Measurements from ENCODE around the gene RPL14. TPM values are rescaled to one million over a fixed set of nuclear protein-coding genes. Genes with fewer than 3 reads are reported as not detected.

Gene RPL14
- total and polyA plus RNA-seq, 2 of the 13 experiments (the other 11 are each of a cell fraction or from before 2014, with no cell fraction given): 502 to 1,291 TPM

GRCh38 chr3:40505599-40506462 is 48.7 kb downstream of the RPL14 start, which contains the start of gene ZNF620 (continued):
- no peak for TF ChIP-seq PAXIP1 (CRISPR knock-in tag; conservative IDR thresholded peaks at IDR 0.05)
- no peak for TF ChIP-seq TMF1 (CRISPR knock-in tag; IDR thresholded peaks at IDR 0.05; ENCODE audit: low read depth)
- TF ChIP-seq CC2D1A (CRISPR knock-in tag; IDR thresholded peaks at IDR 0.05): no peak
- no peak for TF ChIP-seq SIX4 (CRISPR knock-in tag; IDR thresholded peaks at IDR 0.05)
- TF ChIP-seq, protein P1, sequence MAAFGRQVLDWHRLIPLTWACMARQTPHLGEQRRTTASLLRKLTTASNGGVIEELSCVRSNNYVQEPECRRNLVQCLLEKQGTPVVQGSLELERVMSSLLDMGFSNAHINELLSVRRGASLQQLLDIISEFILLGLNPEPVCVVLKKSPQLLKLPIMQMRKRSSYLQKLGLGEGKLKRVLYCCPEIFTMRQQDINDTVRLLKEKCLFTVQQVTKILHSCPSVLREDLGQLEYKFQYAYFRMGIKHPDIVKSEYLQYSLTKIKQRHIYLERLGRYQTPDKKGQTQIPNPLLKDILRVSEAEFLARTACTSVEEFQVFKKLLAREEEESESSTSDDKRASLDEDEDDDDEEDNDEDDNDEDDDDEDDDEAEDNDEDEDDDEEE (CRISPR knock-in tag; IDR thresholded peaks at IDR 0.05): no peak
- TF ChIP-seq ZNF605 (CRISPR knock-in tag; IDR thresholded peaks at IDR 0.05): peak; percentile 62; the same call in 1 of the 2 replicates
- peak; percentile 76 for TF ChIP-seq SALL2 (CRISPR knock-in tag; IDR thresholded peaks at IDR 0.05)
- TF ChIP-seq THRA (CRISPR knock-in tag; IDR thresholded peaks at IDR 0.05; ENCODE audit: borderline replicate concordance): 0 out of 2 replicates have a peak, but pooled peaks have one; percentile 36
- peak; percentile 31; the same call in 1 of the 2 replicates for TF ChIP-seq ZNF563 (CRISPR knock-in tag; IDR thresholded peaks at IDR 0.05)
- no peak for TF ChIP-seq HOXA7 (CRISPR knock-in tag; IDR thresholded peaks at IDR 0.05)
- no peak for TF ChIP-seq ZFP36L2 (CRISPR knock-in tag; IDR thresholded peaks at IDR 0.05)
- peak; percentile 65; the same call in 1 of the 2 replicates for TF ChIP-seq ZNF772 (CRISPR knock-in tag; IDR thresholded peaks at IDR 0.05)
- no peak for TF ChIP-seq ZFP1 (CRISPR knock-in tag; IDR thresholded peaks at IDR 0.05)
- no peak for TF ChIP-seq PCBP1 (IDR thresholded peaks at IDR 0.05; ENCODE audit: borderline replicate concordance, low read depth, low read length)
- TF ChIP-seq YEATS4 (CRISPR knock-in tag; IDR thresholded peaks at IDR 0.05; ENCODE audit: borderline replicate concordance): peak; percentile 59
- 0 out of 2 replicates have a peak, but pooled peaks have one; percentile 73 for TF ChIP-seq ZNF510 (CRISPR knock-in tag; IDR thresholded peaks at IDR 0.05; ENCODE audit: low read depth)
- TF ChIP-seq MATR3 (CRISPR knock-in tag; IDR thresholded peaks at IDR 0.05): no peak
- no peak for TF ChIP-seq HNRNPH1 (optimal IDR thresholded peaks at IDR 0.05; ENCODE audit: low read depth, low read length)
- peak; percentile 89 for TF ChIP-seq ZFP91 (CRISPR knock-in tag; IDR thresholded peaks at IDR 0.05; ENCODE audit: borderline replicate concordance)
- TF ChIP-seq CAMTA2 (CRISPR knock-in tag; IDR thresholded peaks at IDR 0.05; ENCODE audit: borderline replicate concordance): peak; percentile 47; the same call in 1 of the 2 replicates
- TF ChIP-seq PHF8 (CRISPR knock-in tag; IDR thresholded peaks at IDR 0.05): peak; percentile 74
- no peak for TF ChIP-seq ZNF17 (CRISPR knock-in tag; IDR thresholded peaks at IDR 0.05)
